Articular chondrocyte of knee joint (primary cell): Measurements from ENCODE around the gene TRIP4. TPM values are rescaled to one million over a fixed set of nuclear protein-coding genes. Genes with fewer than 3 reads are reported as not detected.

Experiments used
- small RNA-seq: library from RNA; depleted of rRNA; stranded (forward); fragments of <200 nt; gene quantifications from one replicate; pipeline ENCODE3, GENCODE V24; 2012
- total RNA-seq: library from RNA; depleted of rRNA; stranded (reverse); fragments of >200 nt; gene quantifications from 2 replicates; pipeline ENCODE4 v1.2.3, GENCODE V29; 2012

Gene TRIP4
- total RNA-seq = 12.5 and 12.9 TPM in 2 replicates

GRCh38 chr15:64387562-64388168 lies at the start of gene TRIP4:
Gene TRIP4 (plus strand): TSS chr15:64387836. CDS start chr15:64387864, 28 bp downstream.

GRCh38 chr15:64355944-64356709 lies 31.5 kb upstream of the TRIP4 start, which contains the start of gene CSNK1G1:
Gene CSNK1G1 (minus strand): TSS chr15:64356173. CDS start chr15:64300499, 55,674 bp downstream.

GRCh38 chr15:64381000-64381751 lies 6.5 kb upstream of the TRIP4 start, which contains the start of gene PCLAF:
Gene PCLAF (minus strand): TSS chr15:64381441. CDS start chr15:64381371, 70 bp downstream.

GRCh38 chr15:64460206-64460723 lies 72.6 kb downstream of the TRIP4 start, which contains the start of gene ZNF609:
Gene ZNF609 (plus strand): TSS chr15:64460578. CDS start chr15:64499420, 38,842 bp downstream.

Small RNA genes lying within 50 kb of the gene (small RNA-seq; reads per million reads assigned to genes)
- not detected for gene RF00019
- not detected for gene RF00554

Other genes starting within 250 kb of the TRIP4 start
- gene SNX22, start 236.1 kb upstream of the TRIP4 start, total RNA-seq = 0.13 and 0.32 TPM in 2 replicates
- 858 and 860 TPM in 2 replicates for gene PPIB, start 224.8 kb upstream of the TRIP4 start, total RNA-seq
- 23.0 and 41.2 TPM in 2 replicates for gene CSNK1G1, start 31.7 kb upstream of the TRIP4 start, total RNA-seq
- 56.4 and 76.7 TPM in 2 replicates for gene PCLAF, start 6.4 kb upstream of the TRIP4 start, total RNA-seq
- 21.4 and 22.3 TPM in 2 replicates for gene ZNF609, start 72.7 kb downstream of the TRIP4 start, total RNA-seq